Kidney epithelial cell (primary cell): ENCODE data around the gene SNRK. TPM values are rescaled to one million over a fixed set of nuclear protein-coding genes. Genes with fewer than 3 reads are reported as not detected.

Experiments
- DNase-seq: peaks from one replicate; pipeline ENCODE4 v3.0.0-alpha.2; 2010; ENCODE audit warnings: low read depth
- H3K27me3 ChIP-seq: 2 replicates; pipeline ENCODE4 v1.6.0; 2011; ENCODE audit warnings: low read length; ENCODE audit not compliant: control insufficient read depth, insufficient read depth
- H3K36me3 ChIP-seq: 2 replicates; pipeline ENCODE4 v1.5.1; 2011; ENCODE audit warnings: low read length; ENCODE audit not compliant: control insufficient read depth, insufficient read depth
- H3K4me3 ChIP-seq: 2 replicates; pipeline ENCODE4 v1.5.1; 2011; ENCODE audit warnings: low read depth, mild to moderate bottlenecking, control low read depth, low read length
- total RNA-seq: library from RNA; depleted of rRNA; stranded (reverse); fragments of >200 nt; gene quantifications from 2 replicates; pipeline ENCODE4 v1.2.3, GENCODE V29; 2015
- TF ChIP-seq, protein P1 (sequence below): IDR thresholded peaks from 2 replicates; pipeline ENCODE4 v1.5.1; 2011; ENCODE audit warnings: mild to moderate bottlenecking, moderate library complexity, low read length, control low read depth, inconsistent platforms; ENCODE audit not compliant: insufficient read depth, poor library complexity, severe bottlenecking

Gene SNRK
- total RNA-seq, 1 donor from 2014 or later: 25.0 TPM

DNA sequence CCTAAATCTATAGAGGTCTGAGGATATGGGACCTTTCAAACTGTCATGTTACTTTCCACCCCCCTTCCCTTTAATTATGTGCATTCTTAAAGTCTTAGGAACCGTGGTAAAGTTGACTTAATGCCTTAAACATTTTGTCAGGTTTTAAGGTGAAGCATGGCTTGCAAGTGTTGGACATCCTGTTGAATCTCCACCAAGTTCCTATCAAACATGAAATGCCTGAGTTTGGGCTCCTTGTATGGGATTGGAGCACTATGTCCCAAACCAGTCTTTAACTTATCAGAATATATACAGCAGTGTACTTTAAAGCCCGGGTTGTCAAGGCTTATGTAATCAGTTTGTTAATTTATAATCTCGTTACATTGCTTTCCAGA, 1.1 kb downstream of the SNRK start:
- no peaks in the 10 kb centered on the region for H3K27me3 ChIP-seq
- DNase-seq: no peak
- peak overlapping the region; percentile 54 for H3K4me3 ChIP-seq
- H3K36me3 ChIP-seq: no peaks in the 10 kb centered on the region
- TF ChIP-seq, protein P1, sequence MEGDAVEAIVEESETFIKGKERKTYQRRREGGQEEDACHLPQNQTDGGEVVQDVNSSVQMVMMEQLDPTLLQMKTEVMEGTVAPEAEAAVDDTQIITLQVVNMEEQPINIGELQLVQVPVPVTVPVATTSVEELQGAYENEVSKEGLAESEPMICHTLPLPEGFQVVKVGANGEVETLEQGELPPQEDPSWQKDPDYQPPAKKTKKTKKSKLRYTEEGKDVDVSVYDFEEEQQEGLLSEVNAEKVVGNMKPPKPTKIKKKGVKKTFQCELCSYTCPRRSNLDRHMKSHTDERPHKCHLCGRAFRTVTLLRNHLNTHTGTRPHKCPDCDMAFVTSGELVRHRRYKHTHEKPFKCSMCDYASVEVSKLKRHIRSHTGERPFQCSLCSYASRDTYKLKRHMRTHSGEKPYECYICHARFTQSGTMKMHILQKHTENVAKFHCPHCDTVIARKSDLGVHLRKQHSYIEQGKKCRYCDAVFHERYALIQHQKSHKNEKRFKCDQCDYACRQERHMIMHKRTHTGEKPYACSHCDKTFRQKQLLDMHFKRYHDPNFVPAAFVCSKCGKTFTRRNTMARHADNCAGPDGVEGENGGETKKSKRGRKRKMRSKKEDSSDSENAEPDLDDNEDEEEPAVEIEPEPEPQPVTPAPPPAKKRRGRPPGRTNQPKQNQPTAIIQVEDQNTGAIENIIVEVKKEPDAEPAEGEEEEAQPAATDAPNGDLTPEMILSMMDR: no peak

DNA sequence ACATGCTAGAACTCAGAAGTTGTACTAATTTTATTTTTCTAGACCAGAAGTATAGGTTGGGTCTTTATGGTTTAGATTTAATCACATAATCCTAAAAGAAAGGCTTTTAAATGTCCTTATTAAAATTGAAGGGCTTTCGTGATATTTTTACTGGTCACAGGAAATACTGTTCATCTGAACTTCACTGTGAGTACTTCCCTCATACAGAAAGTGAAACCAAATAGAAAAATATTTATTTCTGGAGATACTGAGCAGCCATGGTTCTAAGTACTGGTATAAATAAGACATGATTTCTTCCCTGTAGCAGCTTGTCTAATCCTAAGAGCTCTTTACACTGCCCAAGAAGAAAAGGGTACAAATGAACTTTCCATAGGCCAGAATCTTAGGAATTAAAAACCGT, 2.0 kb downstream of the SNRK start:
- TF ChIP-seq, protein P1: no peak
- Histone ChIP-seq H3K36me3 (no peaks in the 10 kb centered on the region), H3K4me3 (peak overlapping the region; percentile 2), H3K27me3 (no peaks in the 10 kb centered on the region)
- DNase-seq: no peak

DNA sequence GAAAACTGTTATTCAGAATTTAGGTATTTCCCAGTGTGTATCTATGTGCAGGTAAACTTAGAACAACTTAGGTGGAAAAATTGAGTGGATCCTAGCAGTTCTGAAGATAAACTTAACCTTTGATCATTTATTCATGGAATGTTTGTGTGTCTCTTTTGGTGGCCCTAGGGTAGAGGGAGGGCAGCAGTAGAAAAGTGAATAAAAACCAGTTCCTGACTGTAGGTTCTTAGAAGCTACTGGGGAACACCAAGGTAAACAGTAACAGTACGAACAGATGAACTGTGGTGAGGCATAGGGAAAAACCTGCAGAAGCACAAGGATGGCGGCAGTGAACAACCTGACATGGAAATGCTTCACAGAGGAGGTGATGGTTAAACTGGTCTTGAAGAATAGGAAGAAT, 2.5 kb downstream of the SNRK start:
- TF ChIP-seq, protein P1: no peak
- no peak overlapping the region for H3K4me3 ChIP-seq

DNA sequence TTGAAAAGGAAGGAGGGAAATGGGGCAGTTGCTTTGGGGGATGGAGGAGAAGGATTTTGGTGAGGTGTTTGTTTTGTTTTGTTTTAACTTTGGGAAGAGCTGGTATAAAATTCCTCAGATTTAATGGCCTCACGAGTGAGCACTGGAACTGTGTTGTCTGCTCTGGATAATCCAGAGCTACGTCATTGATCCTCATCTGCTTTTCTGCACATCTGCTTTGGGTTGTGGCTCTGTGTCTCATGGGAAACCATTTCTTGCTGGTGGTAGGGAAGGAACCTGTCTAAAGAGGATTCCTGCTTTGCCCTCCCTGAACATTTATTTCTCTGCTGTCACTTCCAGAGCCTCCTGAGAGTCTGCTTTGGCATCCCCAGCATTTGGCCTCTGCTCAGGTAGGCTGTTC, 3.1 kb downstream of the SNRK start:
- TF ChIP-seq, protein P1: no peak
- no peak for DNase-seq
- H3K4me3 ChIP-seq: no peak overlapping the region
- H3K27me3 ChIP-seq: no peaks in the 10 kb centered on the region
- H3K36me3 ChIP-seq: no peaks in the 10 kb centered on the region

More for the DNA sequence above, 2.5 kb downstream of the SNRK start:
- DNase-seq: no peak
- H3K27me3 ChIP-seq: no peaks in the 10 kb centered on the region
- H3K36me3 ChIP-seq: no peaks in the 10 kb centered on the region

DNA sequence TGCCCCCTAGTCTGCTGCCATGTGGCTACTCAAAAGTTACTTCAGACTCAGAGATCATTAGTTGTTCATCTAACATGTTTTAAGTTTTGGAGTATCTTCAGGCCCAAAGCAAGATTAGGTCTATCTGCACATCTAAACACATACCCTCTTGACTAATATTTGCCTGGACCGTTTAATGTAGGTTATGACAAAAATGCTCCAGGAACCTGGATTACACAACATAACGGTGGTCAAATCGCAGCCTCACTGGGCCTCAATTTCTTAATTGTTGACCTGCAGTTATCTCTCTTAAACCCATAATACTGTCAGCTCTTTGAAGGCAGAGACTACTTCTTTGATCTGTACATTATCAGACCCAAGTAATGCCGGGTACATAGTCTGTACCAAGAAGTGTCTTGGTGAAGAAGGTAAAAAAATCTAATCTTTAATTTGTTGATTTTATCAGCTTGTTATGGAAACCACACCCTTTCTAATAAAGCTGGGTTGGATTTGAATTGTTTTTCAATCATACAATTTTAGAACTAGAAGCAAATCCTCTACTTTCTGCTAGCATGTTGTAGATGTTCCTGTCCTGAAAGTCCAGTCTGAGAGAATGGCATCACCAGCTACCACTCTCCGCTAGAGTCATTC, 3.6 kb downstream of the SNRK start:
- H3K36me3 ChIP-seq: no peaks in the 10 kb centered on the region
- no peak for DNase-seq
- no peaks in the 10 kb centered on the region for H3K27me3 ChIP-seq
- TF ChIP-seq, protein P1: no peak
- no peak overlapping the region for H3K4me3 ChIP-seq

- TF ChIP-seq, protein P1: no peak
- DNase-seq: no peak
- H3K4me3 ChIP-seq: no peak overlapping the region
- no peaks in the 10 kb centered on the region for H3K36me3 ChIP-seq
- H3K27me3 ChIP-seq: no peaks in the 10 kb centered on the region
Observed at GRCh38 chr3:43290956-43291355, 4.6 kb downstream of the SNRK start.
